H1 (cell line): ENCODE results near the gene MMP17. TPM values are rescaled to one million over a fixed set of nuclear protein-coding genes. Genes with fewer than 3 reads are reported as not detected.

Experiments used
- CTCF ChIA-PET: fragments of 300-600 bp; sonication (Branson Sonifier 250); formaldehyde crosslinking; loops from one replicate; lab custom pipeline; 2021; ENCODE audit not compliant: partially characterized antibody; lab: Charles Lee
- POLR2A ChIA-PET: fragments of 300-600 bp; sonication (Branson Sonifier 250); formaldehyde crosslinking; loops from one replicate; lab custom pipeline; 2021; ENCODE audit warnings: inconsistent platforms; ENCODE audit not compliant: partially characterized antibody; lab: Charles Lee
- DNase-seq, 2 experiments: peaks; one replicate each; pipeline versions ENCODE4 v3.0.0 to v3.0.0-alpha.2; 2010 to 2022; ENCODE audit warnings: low spot score in 2 of 2, low read depth in 1 of 2, mixed read lengths in 1 of 2
- FAIRE-seq: peaks from 2 replicates; lab custom pipeline; 2011; peaks lifted over from hg19 to GRCh38; lab: Jason Lieb, UNC
- H2AFZ ChIP-seq: 2 replicates; pipeline ENCODE4 v1.8.1; 2012; ENCODE audit warnings: low read length, inconsistent platforms
- H2AK5ac ChIP-seq: 2 replicates; pipeline ENCODE4 v1.6.1; 2013; ENCODE audit warnings: low read depth, low read length
- H2BK120ac ChIP-seq: replicated peaks from 2 replicates; pipeline ENCODE3; 2013; ENCODE audit warnings: low read depth, low read length, inconsistent platforms
- H2BK12ac ChIP-seq: 2 replicates; pipeline ENCODE4 v1.6.1; 2013; ENCODE audit warnings: low read depth, low read length
- H2BK15ac ChIP-seq: 2 replicates; pipeline ENCODE4 v1.6.1; 2013; ENCODE audit warnings: low read length
- H2BK20ac ChIP-seq: 2 replicates; pipeline ENCODE4 v1.6.1; 2013; ENCODE audit warnings: low read length
- H2BK5ac ChIP-seq: 2 replicates; pipeline ENCODE4 v1.6.1; 2013; ENCODE audit warnings: low read depth, low read length
- H3K14ac ChIP-seq: 2 replicates; pipeline ENCODE4 v1.6.1; 2013; ENCODE audit warnings: inconsistent platforms; ENCODE audit not compliant: insufficient read length
- H3K18ac ChIP-seq: 2 replicates; pipeline ENCODE4 v1.6.1; 2013; ENCODE audit warnings: low read length; ENCODE audit errors: extremely low read depth
- H3K23ac ChIP-seq: 2 replicates; pipeline ENCODE4 v1.6.1; 2013; ENCODE audit warnings: inconsistent platforms; ENCODE audit not compliant: insufficient read length
- H3K23me2 ChIP-seq: 2 replicates; pipeline ENCODE4 v1.6.1; 2013; ENCODE audit warnings: low read depth, low read length
- H3K27ac ChIP-seq: 2 replicates; pipeline ENCODE4 v1.6.1; 2011; ENCODE audit warnings: low read depth, low read length, inconsistent platforms
- H3K27me3 ChIP-seq, 4 experiments: replicated peaks in 1 of 4; 1 replicate in 1 of 4; 2 replicates in 3 of 4; pipeline versions ENCODE4 v1.6.1 to v1.8.1; 2011 to 2013; ENCODE audit warnings: low read length in 3 of 4, mild to moderate bottlenecking in 3 of 4, inconsistent platforms in 2 of 4, mixed read lengths in 2 of 4, moderate library complexity in 1 of 4; ENCODE audit not compliant: control insufficient read depth in 3 of 4, insufficient read depth in 3 of 4; ENCODE audit errors: extremely low read depth in 1 of 4
- H3K36me3 ChIP-seq, 4 experiments: 2 replicates each; pipeline versions ENCODE4 v1.6.1 to v1.8.1; 2011 to 2013; ENCODE audit warnings: mild to moderate bottlenecking in 4 of 4, low read length in 3 of 4, moderate library complexity in 2 of 4, control low read depth in 1 of 4, inconsistent platforms in 1 of 4; ENCODE audit not compliant: insufficient read depth in 4 of 4, control insufficient read depth in 2 of 4
- H3K4ac ChIP-seq: replicated peaks from 2 replicates; pipeline ENCODE3; 2013; ENCODE audit warnings: low read length, low read depth, mixed read lengths, inconsistent platforms; ENCODE audit not compliant: insufficient read length
- H3K4me1 ChIP-seq, 4 experiments: replicated peaks in 1 of 4; 1 replicate in 1 of 4; 2 replicates in 3 of 4; pipeline versions ENCODE4 v1.6.1 to v1.8.1; 2011 to 2013; ENCODE audit warnings: low read length in 3 of 4, inconsistent platforms in 2 of 4, mixed read lengths in 1 of 4; ENCODE audit not compliant: insufficient read depth in 4 of 4, control insufficient read depth in 3 of 4
- H3K4me2 ChIP-seq, 2 experiments: 2 replicates each; pipeline versions ENCODE4 v1.6.1 to v1.8.1; 2011 to 2013; ENCODE audit warnings: low read depth in 2 of 2, low read length in 2 of 2, control low read depth in 1 of 2, inconsistent platforms in 1 of 2, mild to moderate bottlenecking in 1 of 2; ENCODE audit not compliant: insufficient read depth in 1 of 2
- H3K4me3 ChIP-seq, 4 experiments: fragments of 200-600, 300-600 bp in 1 of 4; sonication (generic), shearing (Covaris generic), sonication (Bioruptor Twin) in 1 of 4; 2 replicates each; pipeline versions ENCODE4 v1.5.1 to v1.8.1; 2011 to 2016; ENCODE audit warnings: low read length in 4 of 4, low read depth in 3 of 4, control low read depth in 2 of 4, inconsistent platforms in 2 of 4, mild to moderate bottlenecking in 2 of 4, mixed read lengths in 1 of 4, moderate library complexity in 1 of 4; ENCODE audit not compliant: insufficient read depth in 2 of 4; ENCODE audit errors: extremely low read depth in 1 of 4
- H3K56ac ChIP-seq: replicated peaks from 2 replicates; pipeline ENCODE3; 2013; ENCODE audit warnings: low read depth, mild to moderate bottlenecking, mixed read lengths, low read length, inconsistent platforms; ENCODE audit not compliant: insufficient read length
- H3K79me1 ChIP-seq: 2 replicates; pipeline ENCODE4 v1.6.1; 2013; ENCODE audit warnings: low read depth, low read length, control low read depth
- H3K79me2 ChIP-seq, 2 experiments: 2 replicates each; pipeline versions ENCODE4 v1.6.1 to v1.8.1; 2012 to 2013; ENCODE audit warnings: low read length in 2 of 2, mild to moderate bottlenecking in 2 of 2, inconsistent platforms in 1 of 2; ENCODE audit not compliant: insufficient read depth in 2 of 2, control insufficient read depth in 1 of 2
- H3K9ac ChIP-seq, 4 experiments: replicated peaks in 1 of 4; 1 replicate in 1 of 4; 2 replicates in 3 of 4; pipeline versions ENCODE4 v1.6.1 to v1.8.1; 2011 to 2013; ENCODE audit warnings: low read depth in 3 of 4, low read length in 3 of 4, control low read depth in 2 of 4, mild to moderate bottlenecking in 2 of 4, moderate library complexity in 2 of 4, inconsistent platforms in 1 of 4; ENCODE audit errors: extremely low read depth in 1 of 4
- H3K9me3 ChIP-seq, 2 experiments: 2 replicates each; pipeline versions ENCODE4 v1.6.1 to v1.8.1; 2012 to 2013; ENCODE audit warnings: mild to moderate bottlenecking in 2 of 2, moderate library complexity in 2 of 2, control low read depth in 1 of 2, inconsistent platforms in 1 of 2, low read depth in 1 of 2, low read length in 1 of 2, mixed read lengths in 1 of 2; ENCODE audit not compliant: insufficient read depth in 2 of 2
- H4K20me1 ChIP-seq, 2 experiments: replicated peaks in 1 of 2; 2 replicates each; pipeline versions ENCODE3 to v1.8.1; 2011 to 2013; ENCODE audit warnings: inconsistent platforms in 2 of 2, low read length in 2 of 2, mild to moderate bottlenecking in 1 of 2; ENCODE audit not compliant: insufficient read depth in 2 of 2, control insufficient read depth in 1 of 2
- H4K5ac ChIP-seq: 2 replicates; pipeline ENCODE4 v1.6.1; 2013; ENCODE audit warnings: low read length, low read depth, mixed read lengths, inconsistent platforms; ENCODE audit not compliant: insufficient read length
- H4K8ac ChIP-seq: 2 replicates; pipeline ENCODE4 v1.8.0; 2013; ENCODE audit warnings: mild to moderate bottlenecking, moderate library complexity, low read length, inconsistent platforms; ENCODE audit not compliant: insufficient read depth; ENCODE audit errors: extremely low read depth
- H4K91ac ChIP-seq: replicated peaks from 2 replicates; pipeline ENCODE3; 2013; ENCODE audit warnings: low read length, mixed read lengths, inconsistent platforms; ENCODE audit not compliant: insufficient read length
- E2F6 ChIP-seq: IDR thresholded peaks from 2 replicates; pipeline ENCODE4 v1.6.1; 2012; ENCODE audit warnings: inconsistent platforms
- GTF2F1 ChIP-seq: IDR thresholded peaks from 2 replicates; pipeline ENCODE4 v1.6.1; 2012; ENCODE audit warnings: low read depth, low read length, improper control_type of control experiment, borderline replicate concordance
- HDAC6 ChIP-seq: IDR thresholded peaks from one replicate; pipeline ENCODE4 v1.7.1; 2012; ENCODE audit warnings: low read depth, mild to moderate bottlenecking, inconsistent platforms, low read length, moderate library complexity
- KDM5A ChIP-seq: fragments of 200-600 bp; IDR thresholded peaks from 2 replicates; pipeline ENCODE4 v1.7.1; 2012; ENCODE audit warnings: mild to moderate bottlenecking, low read length, inconsistent platforms, mixed read lengths
- MAFK ChIP-seq: IDR thresholded peaks from 2 replicates; pipeline ENCODE4 v1.6.1; 2012; ENCODE audit warnings: low read depth, mild to moderate bottlenecking, improper control_type of control experiment, low read length
- MAX ChIP-seq: IDR thresholded peaks from 2 replicates; pipeline ENCODE4 v1.6.1; 2012; ENCODE audit warnings: inconsistent platforms
- RNF2 ChIP-seq: fragments of 200-900, 300-1000 bp; sonication (generic); IDR thresholded peaks from 2 replicates; pipeline ENCODE4 v1.7.1; 2016; ENCODE audit warnings: borderline replicate concordance, low read depth, mild to moderate bottlenecking, antibody characterized with exemption, low read length; ENCODE audit not compliant: poor library complexity, severe bottlenecking; ENCODE audit errors: missing control alignments
- SAP30 ChIP-seq: fragments of 300-600 bp; sonication (generic); IDR thresholded peaks from 2 replicates; pipeline ENCODE4 v1.7.1; 2012; ENCODE audit warnings: low read length, moderate library complexity, mild to moderate bottlenecking, inconsistent platforms; ENCODE audit not compliant: insufficient read depth, insufficient replicate concordance
- ZNF274 ChIP-seq: IDR thresholded peaks from 2 replicates; pipeline ENCODE4 v1.7.0; 2012; ENCODE audit warnings: low read length, borderline replicate concordance; ENCODE audit errors: extremely low read depth
- WGBS, 2 experiments: shearing (Covaris generic) in 1 of 2; methylation state at CpG; one replicate each; pipeline versions ENCODE4 v1.1.6 to v1.1.7; 2013 to 2015; ENCODE audit warnings: low lambda C conversion rate in 2 of 2, mixed read lengths in 2 of 2, inconsistent platforms in 1 of 2, low coverage in 1 of 2, missing lambda C conversion rate in 1 of 2; ENCODE audit not compliant: insufficient replicate concordance in 2 of 2, insufficient coverage in 1 of 2, insufficient read length in 1 of 2; ENCODE audit errors: extremely low coverage in 1 of 2, missing lambda C conversion rate in 1 of 2; 5-methylcytosine and 5-hydroxymethylcytosine counted together
- polyA plus RNA-seq, 7 experiments: library from polyadenylated mRNA; depleted of rRNA in 3 of 7; stranded (reverse) in 5 of 7; unstranded in 2 of 7; fragments of >200 nt in 5 of 7; fragments of 200-250 nt in 2 of 7; gene quantifications; 1 replicate in 5 of 7; 2 replicates in 1 of 7; 4 replicates in 1 of 7; pipeline versions ENCODE4 v1.2.1 to v1.2.3, GENCODE V29; 2011 to 2013; ENCODE audit warnings: missing spikeins in 2 of 7, mixed read lengths in 2 of 7
- total RNA-seq: library from RNA; stranded (reverse); fragmentation: NEBNext Ultra II Directional; extraction: Animal tissue kit (Norgen Biotek cat#: 25700); gene quantifications from 2 replicates; pipeline ENCODE4 v1.2.1, GENCODE V29; 2021

Gene MMP17
- total and polyA plus RNA-seq, 2 of the 8 experiments (the other 6 are each of a cell fraction or from before 2014, with no cell fraction given) = 41.3 to 53.8 TPM

- whole genome bisulfite sequencing, 2 experiments = 89% methylated on average over 21 of the region's 37 CpGs; no CpG with 5 or more reads in 1 of the 2 experiments
- POLR2A ChIA-PET = no interaction called here
- Histone ChIP-seq H2BK20ac (no peak overlapping the region), H3K14ac (no peak overlapping the region), H2AFZ (no peak overlapping the region), H3K79me1 (no peaks in the 10 kb centered on the region), H2BK15ac (no peak overlapping the region), H3K79me2 (no peaks in the 10 kb centered on the region), H4K8ac (no peak overlapping the region), H4K20me1 (peaks cover 0 to 1% of the 10 kb centered on the region in 2 experiments), H3K9me3 (no peaks in the 10 kb centered on the region), H3K4me3 (no peak overlapping the region), H3K4me2 (no peak overlapping the region), H3K56ac (no peak overlapping the region), H4K5ac (no peak overlapping the region), H2BK120ac (no peak overlapping the region), H3K27ac (no peak overlapping the region), H3K4ac (no peak overlapping the region), H3K23ac (no peak overlapping the region), H2BK12ac (no peak overlapping the region), H2BK5ac (no peak overlapping the region), H3K9ac (no peak overlapping the region), H3K18ac (no peak overlapping the region; the same call in 1 of the 2 replicates), H3K4me1 (peaks cover 0 to 9% (median 3%) of the 10 kb centered on the region in 4 experiments; a peak in 3 of 7 replicates), H4K91ac (no peak overlapping the region), H3K36me3 (peaks cover 0 to 26% (median 0%) of the 10 kb centered on the region in 4 experiments; a peak in 3 of 8 replicates), H2AK5ac (no peak overlapping the region), H3K27me3 (no peaks in the 10 kb centered on the region), H3K23me2 (no peaks in the 10 kb centered on the region; the same call in 1 of the 2 replicates)
- CTCF ChIA-PET = interaction anchor here (0.7 kb wide), 1 partner anchor 17 kb away, joined by 4 read pairs; no protein-coding TSS in a partner anchor
- no peak for DNase-seq
- FAIRE-seq = no peak
- TF ChIP-seq KDM5A = no peak
- no peak for TF ChIP-seq E2F6
- TF ChIP-seq HDAC6 = no peak
- no peak for TF ChIP-seq GTF2F1
- no peak for TF ChIP-seq ZNF274
- TF ChIP-seq RNF2 = no peak
- TF ChIP-seq SAP30 = no peak
- TF ChIP-seq MAX = no peak
- no peak for TF ChIP-seq MAFK
These were observed 23.8 kb downstream of the MMP17 start for GRCh38 chr12:131851741-131852550.
